Epidermal melanocyte (primary cell): ENCODE data around the gene CLRN3.

Source experiments
- DNase-seq: peaks from one replicate; pipeline ENCODE4 v3.0.0; 2011; ENCODE audit warnings: low spot score; ENCODE audit not compliant: insufficient read length

Gene CLRN3

GRCh38 chr10:127899766-127900387 is 7.1 kb upstream of the CLRN3 start:
- DNase-seq: no peak

GRCh38 chr10:127897177-127897576 is 4.4 kb upstream of the CLRN3 start:
- no peak for DNase-seq

DNA sequence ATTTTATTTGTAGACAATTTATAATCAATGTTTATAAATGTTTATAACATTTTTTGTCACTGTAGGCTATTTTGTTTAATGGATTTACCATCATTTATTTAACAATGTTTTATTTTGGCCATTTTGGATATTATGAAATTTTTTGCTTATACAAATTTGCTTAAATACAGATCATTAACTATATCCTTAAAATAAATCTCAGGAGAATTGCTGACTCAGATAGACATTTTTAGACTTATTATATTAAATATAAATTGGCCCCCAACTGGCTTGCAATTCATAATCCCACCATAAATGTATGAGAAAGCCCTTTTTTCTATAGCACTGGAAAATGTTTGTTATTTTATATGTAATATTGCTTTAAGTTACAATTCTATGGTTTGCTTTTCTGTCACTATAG is 3.8 kb upstream of the CLRN3 start:
- no peak for DNase-seq

DNA sequence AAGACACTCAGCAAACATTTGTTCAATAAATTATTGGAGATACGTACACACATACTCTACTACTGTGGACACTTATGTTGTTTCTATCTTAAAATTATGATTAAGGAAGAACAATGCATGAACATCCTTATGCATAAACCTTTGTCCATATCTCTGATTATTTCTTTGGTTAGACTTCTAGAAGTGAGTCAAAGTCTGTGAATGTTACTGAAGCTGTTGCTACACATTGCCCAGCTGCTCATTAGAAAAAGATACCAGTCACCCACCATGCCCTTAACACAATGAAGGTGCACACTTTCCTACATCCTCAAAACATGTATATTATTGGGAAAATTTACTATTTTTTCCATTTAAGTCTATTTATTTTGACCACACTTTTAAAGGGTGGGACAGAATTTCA is 1.4 kb upstream of the CLRN3 start:
- no peak for DNase-seq

GRCh38 chr10:127890832-127891334 is 1.9 kb downstream of the CLRN3 start:
- DNase-seq: no peak

GRCh38 chr10:127890216-127890615 is 2.5 kb downstream of the CLRN3 start:
- DNase-seq: no peak

GRCh38 chr10:127889605-127890195 is 3.0 kb downstream of the CLRN3 start:
- DNase-seq: no peak

GRCh38 chr10:127888521-127889312 is 4.0 kb downstream of the CLRN3 start:
- DNase-seq: no peak

- no peak for DNase-seq
Measured at GRCh38 chr10:127887541-127888415, 5.0 kb downstream of the CLRN3 start.

- DNase-seq: no peak
Measured at GRCh38 chr10:127886371-127887051, 6.2 kb downstream of the CLRN3 start.

GRCh38 chr10:127884501-127884900 is 8.2 kb downstream of the CLRN3 start:
- no peak for DNase-seq

DNA sequence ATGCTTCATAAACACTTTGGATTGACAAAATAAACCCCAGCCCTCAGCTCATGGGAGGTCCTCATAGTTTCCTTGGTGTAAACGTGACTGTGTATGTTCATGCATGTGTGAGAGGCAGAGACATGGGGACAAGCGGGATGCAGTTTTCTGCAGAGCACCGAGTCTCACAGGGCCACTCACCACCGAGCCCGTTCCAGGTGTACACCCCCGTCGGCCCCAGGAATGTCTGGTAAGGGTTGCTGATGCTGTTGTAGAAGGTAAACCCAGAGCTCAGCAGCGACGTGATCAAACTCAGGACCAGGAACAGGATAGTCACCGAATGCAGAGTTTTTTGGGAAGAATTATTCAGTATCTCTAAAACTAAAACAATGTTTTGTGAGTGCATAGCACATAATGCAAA is 9.2 kb downstream of the CLRN3 start:
- no peak for DNase-seq

GRCh38 chr10:127882801-127883459 is 9.8 kb downstream of the CLRN3 start:
- no peak for DNase-seq

- DNase-seq: no peak
Measured at GRCh38 chr10:127882391-127882790, 10.3 kb downstream of the CLRN3 start.

- no peak for DNase-seq
Measured at GRCh38 chr10:127881262-127881661, 11.5 kb downstream of the CLRN3 start.

DNA sequence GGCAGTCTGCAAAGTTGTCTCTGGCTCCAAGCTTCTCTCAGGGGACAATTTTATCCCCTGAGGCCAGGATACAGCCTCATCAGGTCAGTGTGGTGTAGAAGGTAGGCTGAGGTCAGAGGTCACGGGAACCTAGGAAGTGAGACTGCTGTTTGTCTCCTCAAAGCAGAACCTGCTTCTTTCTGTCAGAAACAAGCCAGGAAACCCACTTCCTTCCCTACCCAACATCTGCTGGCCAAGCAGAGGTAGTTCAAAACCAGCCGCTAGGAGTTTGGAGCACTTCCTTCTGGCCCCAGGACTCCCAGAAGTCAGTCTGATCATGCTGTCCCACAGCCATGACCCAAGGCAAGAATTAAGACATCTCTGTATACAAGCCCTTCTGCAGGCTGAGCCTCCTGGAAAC is 12.2 kb downstream of the CLRN3 start:
- no peak for DNase-seq

- no peak for DNase-seq
Measured at GRCh38 chr10:127878475-127879055, 14.2 kb downstream of the CLRN3 start.

DNA sequence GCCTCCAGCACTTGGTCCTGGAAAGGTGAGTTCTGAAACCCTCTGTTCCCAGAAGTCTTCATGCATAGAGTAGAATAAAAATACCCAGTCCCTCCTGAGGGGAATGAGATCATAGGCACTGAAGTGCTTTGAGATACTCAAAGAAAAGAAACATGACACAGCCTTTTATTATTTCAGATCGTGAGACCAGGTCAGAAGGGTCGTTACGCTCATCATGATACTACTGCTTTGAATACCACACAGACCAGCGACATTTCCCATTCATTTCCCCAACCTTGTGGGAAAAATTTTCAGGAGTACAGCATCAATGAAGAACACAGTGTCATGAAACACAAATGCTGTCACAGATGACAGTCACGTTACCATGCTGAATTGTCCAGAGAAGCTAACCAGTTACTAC is 15.0 kb downstream of the CLRN3 start:
- no peak for DNase-seq

DNA sequence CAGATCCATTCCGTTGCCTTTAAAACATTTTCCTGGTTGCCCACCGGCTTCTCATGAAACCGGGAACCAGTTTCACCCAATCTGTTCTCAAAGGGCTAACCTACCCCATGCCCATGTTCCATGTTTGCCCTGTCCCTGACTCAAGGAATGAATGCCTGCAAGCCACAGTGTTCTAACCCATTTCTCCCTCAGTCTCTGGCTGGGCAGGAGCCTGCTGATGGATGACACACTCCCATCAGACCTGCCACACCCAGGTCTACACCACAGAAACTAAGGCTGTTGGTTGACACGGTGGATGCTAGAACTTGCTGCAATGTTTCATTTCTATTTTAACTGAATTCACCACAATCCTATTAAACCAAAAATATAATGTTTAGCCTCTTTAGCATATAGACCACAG is 15.6 kb downstream of the CLRN3 start:
- no peak for DNase-seq

DNA sequence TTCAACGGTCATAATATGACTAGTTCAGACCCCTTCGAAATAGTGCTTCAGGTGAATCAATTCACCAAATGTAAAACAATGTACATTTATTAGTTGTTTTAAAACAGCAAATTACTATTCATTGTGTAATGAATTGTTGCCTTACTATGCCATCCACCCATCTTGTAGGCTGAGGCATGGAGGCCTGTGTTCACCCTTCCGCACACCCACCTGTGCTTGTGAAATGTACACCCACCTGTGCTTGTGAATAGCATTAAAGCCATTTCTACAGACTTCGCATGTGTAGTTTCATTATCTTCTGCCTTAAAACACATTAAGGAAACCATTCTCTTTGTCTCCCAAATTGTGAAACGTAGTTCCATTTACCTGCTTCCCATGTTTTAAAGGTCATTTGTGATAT is 16.8 kb downstream of the CLRN3 start:
- no peak for DNase-seq
